Subcutaneous adipose tissue (tissue), 4 donors: Measurements from ENCODE around the gene CD244. TPM values are rescaled to one million over a fixed set of nuclear protein-coding genes. Genes with fewer than 3 reads are reported as not detected.

Experiments
- total RNA-seq, 4 donors: library from RNA; depleted of rRNA; stranded (reverse); fragments of >200 nt; gene quantifications; one replicate each; pipeline ENCODE4 v1.1.0, GENCODE V29; 2016
- TF ChIP-seq, protein P1 (sequence below): fragments of 450-650 bp; IDR thresholded peaks from one replicate; pipeline ENCODE4 v1.5.1; 2016; ENCODE audit warnings: low read depth, mild to moderate bottlenecking, control low read depth, antibody characterized with exemption, moderate library complexity

The CD244 gene
- total RNA-seq, 4 donors from 2014 or later, result 0.88 to 3.2 TPM; not detected in 2

DNA sequence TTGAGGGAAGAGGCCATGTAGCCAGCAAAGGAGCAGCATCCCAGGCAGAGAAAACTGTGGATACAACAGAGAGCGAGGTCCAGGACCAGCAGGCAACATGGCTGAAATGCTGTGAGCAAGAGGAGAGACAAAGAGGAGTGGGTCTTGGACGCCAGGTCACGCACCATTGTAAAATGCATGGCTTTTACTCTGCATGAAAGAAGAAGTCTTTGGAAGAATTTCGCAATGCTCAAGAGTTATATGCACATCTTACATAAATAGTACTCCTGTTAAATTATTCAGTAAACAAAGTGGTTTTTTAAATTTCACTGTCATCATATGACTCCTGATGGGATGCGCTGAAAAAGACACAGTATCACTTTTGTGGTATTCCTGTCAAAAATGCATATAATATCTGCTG lies 3.5 kb downstream of the CD244 start:
- TF ChIP-seq, protein P1, sequence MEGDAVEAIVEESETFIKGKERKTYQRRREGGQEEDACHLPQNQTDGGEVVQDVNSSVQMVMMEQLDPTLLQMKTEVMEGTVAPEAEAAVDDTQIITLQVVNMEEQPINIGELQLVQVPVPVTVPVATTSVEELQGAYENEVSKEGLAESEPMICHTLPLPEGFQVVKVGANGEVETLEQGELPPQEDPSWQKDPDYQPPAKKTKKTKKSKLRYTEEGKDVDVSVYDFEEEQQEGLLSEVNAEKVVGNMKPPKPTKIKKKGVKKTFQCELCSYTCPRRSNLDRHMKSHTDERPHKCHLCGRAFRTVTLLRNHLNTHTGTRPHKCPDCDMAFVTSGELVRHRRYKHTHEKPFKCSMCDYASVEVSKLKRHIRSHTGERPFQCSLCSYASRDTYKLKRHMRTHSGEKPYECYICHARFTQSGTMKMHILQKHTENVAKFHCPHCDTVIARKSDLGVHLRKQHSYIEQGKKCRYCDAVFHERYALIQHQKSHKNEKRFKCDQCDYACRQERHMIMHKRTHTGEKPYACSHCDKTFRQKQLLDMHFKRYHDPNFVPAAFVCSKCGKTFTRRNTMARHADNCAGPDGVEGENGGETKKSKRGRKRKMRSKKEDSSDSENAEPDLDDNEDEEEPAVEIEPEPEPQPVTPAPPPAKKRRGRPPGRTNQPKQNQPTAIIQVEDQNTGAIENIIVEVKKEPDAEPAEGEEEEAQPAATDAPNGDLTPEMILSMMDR, result no peak

DNA sequence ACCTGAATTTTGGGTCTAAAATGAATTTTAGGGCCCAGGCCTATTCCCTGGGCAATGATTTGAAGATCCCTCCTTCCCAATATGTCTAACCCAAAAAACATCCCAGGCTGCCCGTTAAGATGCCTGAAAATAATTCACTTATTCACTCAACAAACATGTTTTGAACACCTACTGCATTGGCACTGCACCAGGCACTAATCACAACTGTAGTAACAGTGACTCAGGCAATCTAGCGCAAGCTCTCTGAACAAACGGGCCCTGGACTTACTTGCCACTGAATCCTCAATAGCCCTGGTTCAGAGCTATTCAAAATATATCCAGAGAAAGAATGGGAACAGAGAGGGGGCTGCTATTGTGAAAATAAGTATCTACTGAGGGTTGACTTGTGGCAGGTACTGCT lies 4.2 kb downstream of the CD244 start:
- TF ChIP-seq, protein P1, result no peak

DNA sequence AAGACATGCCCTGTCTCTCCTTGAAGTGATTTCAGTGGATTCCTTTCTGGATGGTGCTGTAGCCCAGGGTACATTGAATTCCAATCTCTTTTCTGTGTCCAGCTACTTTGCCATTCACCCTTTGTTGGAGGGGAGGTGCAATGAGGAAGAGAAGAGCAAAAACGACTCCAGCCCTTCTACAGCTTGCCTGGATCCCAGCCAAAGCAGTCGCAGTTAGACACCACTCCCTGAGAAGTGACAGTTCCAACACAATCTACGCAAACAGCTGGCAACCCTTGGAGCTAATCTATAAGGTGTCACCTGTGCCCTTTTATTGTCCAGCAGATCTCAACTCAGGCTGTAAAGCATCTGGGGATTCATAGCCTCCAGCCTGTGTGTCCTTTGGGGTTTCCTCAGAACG lies 4.6 kb downstream of the CD244 start:
- TF ChIP-seq, protein P1, result no peak

DNA sequence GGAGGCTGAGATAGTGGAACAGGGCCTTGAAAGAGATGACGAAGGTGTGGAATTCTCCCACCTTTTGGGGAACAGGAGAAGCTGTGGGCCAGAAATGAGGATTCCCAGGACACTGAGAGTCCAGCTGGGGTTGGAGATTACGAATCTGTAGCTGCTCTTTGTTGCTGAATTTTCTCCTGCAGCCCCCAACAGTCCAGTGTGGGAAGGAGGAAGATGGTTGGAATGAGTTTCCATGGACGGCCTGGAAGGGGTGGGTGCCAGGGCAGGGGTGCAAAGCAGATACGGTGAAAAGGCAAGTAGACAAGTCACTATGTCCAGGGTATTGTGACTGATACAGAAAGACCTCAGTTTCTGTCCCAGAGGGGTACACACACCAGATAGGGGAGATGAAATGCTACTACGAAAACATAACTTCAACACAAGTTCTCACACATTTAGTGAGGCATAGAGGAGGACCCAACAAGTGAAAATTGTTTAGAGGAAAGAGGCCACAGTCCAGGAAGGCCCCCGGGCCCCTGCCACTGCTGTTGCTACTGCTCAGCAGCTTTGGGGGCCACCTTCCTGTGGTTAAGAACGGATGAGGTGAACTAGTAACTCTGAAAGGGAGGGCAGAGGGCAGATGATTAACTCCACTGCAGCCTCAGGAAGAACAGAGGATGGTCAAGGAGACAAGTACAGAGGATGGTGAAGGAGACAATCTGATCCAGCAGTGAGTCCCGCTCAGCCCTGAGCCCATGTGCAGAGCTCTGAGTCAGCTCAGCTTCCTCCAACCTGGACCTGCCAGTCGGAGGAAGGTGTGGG lies 7.3 kb downstream of the CD244 start:
- TF ChIP-seq, protein P1, result no peak

DNA sequence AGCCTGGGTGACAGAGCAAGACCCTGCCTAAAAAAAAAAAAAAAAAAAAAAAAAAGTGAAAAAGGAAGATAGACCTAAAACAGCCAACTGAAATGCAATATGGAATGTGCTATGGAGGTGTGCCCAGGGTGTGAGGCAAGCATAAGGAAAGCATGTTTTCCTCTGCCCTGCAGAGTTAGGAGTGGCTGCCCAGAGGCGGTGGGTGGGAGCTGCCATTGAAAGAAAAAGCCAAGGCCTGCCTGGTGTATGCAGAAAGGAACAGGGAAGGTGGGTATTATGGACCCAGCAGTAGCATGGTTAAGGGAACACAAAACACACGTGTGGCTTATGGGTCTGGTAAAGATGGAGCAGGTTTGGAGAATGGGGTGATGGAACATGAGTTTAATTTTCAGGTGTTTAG lies 8.9 kb downstream of the CD244 start:
- TF ChIP-seq, protein P1, result no peak

DNA sequence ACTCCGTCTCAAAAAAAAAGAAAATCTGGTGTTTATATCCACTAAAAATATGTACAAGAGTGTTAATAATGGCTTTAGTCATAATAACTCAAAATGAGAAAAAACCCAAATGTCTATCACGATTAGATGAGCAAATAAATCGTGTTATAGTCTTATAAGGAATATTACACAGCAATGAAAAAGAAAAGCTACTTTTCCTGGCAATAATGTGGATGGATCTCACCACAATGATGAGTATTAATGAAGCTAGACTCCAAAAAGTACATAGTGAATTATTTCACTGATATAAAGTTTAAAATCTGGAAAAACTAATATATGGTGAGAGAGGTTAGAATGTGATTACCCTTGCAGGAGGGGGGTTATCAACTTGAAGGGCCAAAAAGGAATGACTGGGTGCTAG lies 9.7 kb downstream of the CD244 start:
- TF ChIP-seq, protein P1, result no peak

DNA sequence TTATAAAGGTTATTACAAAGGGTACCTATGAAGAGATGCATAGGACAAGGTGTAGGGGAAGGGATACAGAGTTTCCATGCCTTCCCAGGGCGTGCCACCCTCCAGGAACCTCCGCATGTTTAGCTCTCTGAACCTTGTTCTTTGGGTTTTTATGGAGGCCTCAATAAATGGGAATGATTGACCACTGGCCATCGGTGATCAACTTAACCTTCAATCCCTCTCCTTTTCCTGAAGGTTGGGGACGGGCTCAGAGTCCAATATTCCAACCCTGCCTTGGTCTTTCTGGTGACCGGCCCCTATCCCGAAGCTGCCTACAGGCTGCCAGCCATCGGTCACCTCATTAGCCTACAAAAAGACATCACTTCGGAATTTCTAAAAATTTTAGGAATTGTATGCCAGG lies 11.7 kb downstream of the CD244 start:
- TF ChIP-seq, protein P1, result no peak
